NCI-H2227 treated with DMSO at 0.1 percent for 48 hours (cell line): ENCODE measurements around the gene S100P.
"Not testable (repeated sequence)": the region's sequence is repeated elsewhere in the genome, so short reads cannot be mapped to it uniquely, and the experiment has no call there.

Source experiments
- DNase-seq: peaks from one replicate; lab custom pipeline; 2025; lab: John Stamatoyannopoulos, UW

S100P gene

GRCh38 chr4:6724421-6725111 lies 30.9 kb downstream of the S100P start:
- DNase-seq = no peak

- not testable (repeated sequence) for DNase-seq
These were observed 31.8 kb downstream of the S100P start for GRCh38 chr4:6725427-6725961.

- DNase-seq = no peak
These were observed 33.6 kb downstream of the S100P start for GRCh38 chr4:6727081-6727942.

- no peak for DNase-seq
These were observed 34.2 kb downstream of the S100P start for GRCh38 chr4:6727943-6728250.

- DNase-seq = no peak
These were observed 34.8 kb downstream of the S100P start for GRCh38 chr4:6728320-6729029.

GRCh38 chr4:6730603-6731317 lies 37.1 kb downstream of the S100P start:
- no peak for DNase-seq

GRCh38 chr4:6731318-6731675 lies 37.6 kb downstream of the S100P start:
- no peak for DNase-seq

- no peak for DNase-seq
These were observed 38.1 kb downstream of the S100P start for GRCh38 chr4:6731780-6732179.

GRCh38 chr4:6732441-6733357 lies 39.0 kb downstream of the S100P start:
- no peak for DNase-seq

GRCh38 chr4:6733358-6734164 lies 39.9 kb downstream of the S100P start:
- DNase-seq = no peak

GRCh38 chr4:6734165-6734786 lies 40.6 kb downstream of the S100P start:
- DNase-seq = no peak

- no peak for DNase-seq
These were observed 46.2 kb downstream of the S100P start for GRCh38 chr4:6739920-6740319.

GRCh38 chr4:6740347-6740746 lies 46.7 kb downstream of the S100P start:
- DNase-seq = no peak

- no peak for DNase-seq
These were observed 48.8 kb downstream of the S100P start for GRCh38 chr4:6742507-6742906.

GRCh38 chr4:6742989-6743388 lies 49.3 kb downstream of the S100P start:
- DNase-seq = no peak
